Ovary (tissue), 3 donors: ENCODE data around the gene LCN12.

ENCODE experiments used
- POLR2A ChIP-seq: fragments of 450-650 bp; IDR thresholded peaks from one replicate; pipeline ENCODE4 v1.6.1; 2017; ENCODE audit warnings: antibody characterized with exemption, mild to moderate bottlenecking, moderate library complexity
- TF ChIP-seq, protein P1 (sequence below), 3 donors: fragments of 450-650 bp in 2 of 3; fragments of 200-600 bp in 1 of 3; IDR thresholded peaks; one replicate each; pipeline versions ENCODE4 v1.5.1 to v1.8.0; 2016 to 2022; ENCODE audit warnings: antibody characterized with exemption in 3 of 3, mild to moderate bottlenecking in 1 of 3
- donor health status: DM: no; HTN: no; CAD: no.

DNA sequence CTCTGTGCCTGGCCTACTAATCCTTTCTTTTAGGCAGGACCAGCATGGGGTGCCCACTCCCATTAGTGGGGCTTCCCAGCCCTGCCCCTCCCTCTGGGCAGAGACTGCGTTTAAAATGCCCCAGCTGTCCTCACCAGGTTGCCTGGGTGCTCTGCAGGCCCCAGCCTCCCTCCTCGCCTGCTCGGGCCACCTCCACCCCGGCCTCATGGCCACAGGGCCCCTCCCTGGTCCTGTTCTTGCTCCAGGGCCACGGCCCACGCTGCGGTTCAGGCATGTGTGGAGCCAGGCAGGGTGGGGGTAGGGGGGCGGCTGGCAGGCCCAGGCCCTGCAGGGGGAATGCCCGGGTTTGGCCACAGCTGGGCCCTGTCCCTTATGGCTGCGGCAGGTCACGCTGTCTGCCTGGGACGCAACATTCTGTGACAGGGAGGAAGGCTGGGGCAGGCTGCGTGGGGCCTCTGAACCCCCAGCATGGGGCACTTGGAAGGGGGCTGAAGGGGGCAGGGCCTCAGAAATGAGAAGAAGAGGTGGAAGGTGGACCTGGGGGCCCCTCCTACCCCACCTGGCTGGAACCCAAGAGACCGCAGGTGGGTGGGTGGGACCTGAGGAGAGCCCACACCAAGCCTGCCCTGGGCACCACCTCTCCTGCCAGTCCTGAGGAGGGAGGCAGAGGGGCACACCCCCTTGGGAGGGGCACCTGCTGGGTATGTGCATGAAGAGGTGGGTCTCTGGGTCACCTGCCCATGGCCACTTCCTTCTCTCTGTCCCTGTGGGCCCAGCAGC is at the start of gene LCN12:
- no peak for TF ChIP-seq POLR2A
- TF ChIP-seq, protein P1, sequence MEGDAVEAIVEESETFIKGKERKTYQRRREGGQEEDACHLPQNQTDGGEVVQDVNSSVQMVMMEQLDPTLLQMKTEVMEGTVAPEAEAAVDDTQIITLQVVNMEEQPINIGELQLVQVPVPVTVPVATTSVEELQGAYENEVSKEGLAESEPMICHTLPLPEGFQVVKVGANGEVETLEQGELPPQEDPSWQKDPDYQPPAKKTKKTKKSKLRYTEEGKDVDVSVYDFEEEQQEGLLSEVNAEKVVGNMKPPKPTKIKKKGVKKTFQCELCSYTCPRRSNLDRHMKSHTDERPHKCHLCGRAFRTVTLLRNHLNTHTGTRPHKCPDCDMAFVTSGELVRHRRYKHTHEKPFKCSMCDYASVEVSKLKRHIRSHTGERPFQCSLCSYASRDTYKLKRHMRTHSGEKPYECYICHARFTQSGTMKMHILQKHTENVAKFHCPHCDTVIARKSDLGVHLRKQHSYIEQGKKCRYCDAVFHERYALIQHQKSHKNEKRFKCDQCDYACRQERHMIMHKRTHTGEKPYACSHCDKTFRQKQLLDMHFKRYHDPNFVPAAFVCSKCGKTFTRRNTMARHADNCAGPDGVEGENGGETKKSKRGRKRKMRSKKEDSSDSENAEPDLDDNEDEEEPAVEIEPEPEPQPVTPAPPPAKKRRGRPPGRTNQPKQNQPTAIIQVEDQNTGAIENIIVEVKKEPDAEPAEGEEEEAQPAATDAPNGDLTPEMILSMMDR (IDR thresholded peaks at IDR 0.05), result no peak
